ENCODE data around the gene RPTOR.

GRCh38 chr17:80957461-80957941 lies 412.9 kb downstream of the RPTOR start:
- TF ChIP-seq POLR2A (IDR thresholded peaks at IDR 0.05; ENCODE audit: low read length): no peak
- TF ChIP-seq GATA1 (IDR thresholded peaks at IDR 0.05; ENCODE audit: low read depth, low read length): no peak

All from erythroblast (primary cell).